Coronary artery (tissue), 2 donors: ENCODE results near the gene KRT82.

ENCODE experiments used
- DNase-seq: peaks from one replicate; pipeline ENCODE4 v3.0.0-alpha.2; 2017; ENCODE audit warnings: low spot score
- H3K27ac ChIP-seq, 2 donors: fragments of 200-600 bp; sonication (generic); one replicate each; pipeline ENCODE4 v1.5.1; 2016 to 2019
- H3K4me3 ChIP-seq: fragments of 200-600 bp; sonication (generic); 2 replicates; pipeline ENCODE4 v1.5.1; 2016; ENCODE audit warnings: mild to moderate bottlenecking, moderate library complexity
- CTCF ChIP-seq: fragments of 200-600 bp; sonication (generic); IDR thresholded peaks from one replicate; pipeline ENCODE4 v1.5.1; 2019; ENCODE audit warnings: antibody characterized with exemption

The KRT82 gene

GRCh38 chr12:52364901-52365489, 41.1 kb downstream of the KRT82 start:
- Histone ChIP-seq H3K27ac (no peak overlapping the region), H3K4me3 (no peak overlapping the region)
- TF ChIP-seq CTCF = no peak
- DNase-seq = no peak

GRCh38 chr12:52364061-52364460, 42.1 kb downstream of the KRT82 start:
- no peak for TF ChIP-seq CTCF
- Histone ChIP-seq H3K4me3 (no peak overlapping the region), H3K27ac (no peak overlapping the region)
- no peak for DNase-seq

GRCh38 chr12:52363111-52363679, 42.9 kb downstream of the KRT82 start:
- no peak for DNase-seq
- TF ChIP-seq CTCF = no peak
- no peak overlapping the region for H3K27ac ChIP-seq
- no peak overlapping the region for H3K4me3 ChIP-seq

GRCh38 chr12:52362118-52362726, 43.9 kb downstream of the KRT82 start:
- no peak overlapping the region for H3K4me3 ChIP-seq
- H3K27ac ChIP-seq = no peak overlapping the region
- no peak for DNase-seq
- no peak for TF ChIP-seq CTCF

- TF ChIP-seq CTCF = no peak
- no peak overlapping the region for H3K4me3 ChIP-seq
- no peak overlapping the region for H3K27ac ChIP-seq
- DNase-seq = no peak
Measured at GRCh38 chr12:52361553-52361952, 44.6 kb downstream of the KRT82 start.

GRCh38 chr12:52360663-52361271, 45.4 kb downstream of the KRT82 start:
- Histone ChIP-seq H3K4me3 (no peak overlapping the region), H3K27ac (no peak overlapping the region)
- no peak for TF ChIP-seq CTCF
- no peak for DNase-seq
